Upper lobe of left lung (tissue), 4 donors: ENCODE data around the gene FRAS1.

Experiments used
- CTCF ChIP-seq, 6 experiments: fragments of 450-650 bp in 4 of 6; fragments of 200-600 bp in 2 of 6; sonication (generic) in 2 of 6; IDR thresholded peaks; one replicate each; pipeline ENCODE4 v1.5.1; 2016 to 2019; ENCODE audit warnings: antibody characterized with exemption in 6 of 6
- POLR2A ChIP-seq, 4 donors: fragments of 450-650 bp; IDR thresholded peaks; one replicate each; pipeline ENCODE4 v1.5.1; 2016 to 2017; ENCODE audit warnings: antibody characterized with exemption in 4 of 4, mild to moderate bottlenecking in 2 of 4

GRCh38 chr4:78313754-78314120 is 256.6 kb downstream of the FRAS1 start:
- TF ChIP-seq CTCF (IDR thresholded peaks at IDR 0.05): no peak
- no peak for TF ChIP-seq POLR2A (IDR thresholded peaks at IDR 0.05)
